GM21528 (cell line): Measurements from ENCODE around the gene FBXO40.

ENCODE experiments used
- ATAC-seq: cut with Tn5 transposase; IDR thresholded peaks from one replicate; pipeline ENCODE4 v1.9.1; 2021; ENCODE audit warnings: mild to moderate bottlenecking, moderate library complexity; ENCODE audit not compliant: unreplicated experiment, low FRiP score

The FBXO40 gene

DNA sequence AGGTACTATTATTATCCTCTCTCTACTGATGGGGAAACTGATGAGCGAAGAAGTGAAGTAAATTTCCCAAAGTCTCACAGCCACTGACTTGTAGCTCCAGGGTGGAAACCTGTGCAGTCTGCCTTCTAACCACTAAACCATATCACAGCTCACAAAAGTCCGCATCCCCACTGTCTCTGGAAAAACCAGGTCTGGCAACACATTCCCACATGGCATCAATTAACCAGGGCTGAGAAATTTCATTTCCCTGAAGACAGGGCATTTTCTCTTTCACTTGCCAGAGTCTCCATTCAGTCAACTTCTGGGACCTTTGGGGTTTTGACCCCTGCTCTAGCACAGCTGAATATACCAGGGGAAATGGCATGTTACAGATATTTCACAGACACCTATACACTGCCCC, 26.5 kb downstream of the FBXO40 start:
- ATAC-seq: no peak

DNA sequence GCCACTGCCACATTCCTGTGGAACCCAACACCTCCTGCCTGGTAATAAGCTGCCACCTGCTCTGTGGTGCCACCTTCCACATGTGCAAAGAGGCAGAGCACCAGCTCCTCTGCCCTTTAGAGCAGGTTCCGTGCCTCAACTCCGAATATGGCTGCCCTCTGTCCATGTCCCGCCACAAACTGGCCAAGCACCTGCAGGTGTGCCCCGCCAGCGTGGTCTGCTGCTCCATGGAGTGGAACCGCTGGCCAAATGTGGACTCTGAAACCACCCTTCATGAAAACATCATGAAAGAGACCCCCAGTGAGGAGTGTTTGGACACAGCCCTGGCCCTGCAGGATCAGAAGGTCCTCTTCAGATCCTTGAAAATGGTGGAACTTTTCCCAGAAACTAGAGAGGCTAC, 28.3 kb downstream of the FBXO40 start:
- no peak for ATAC-seq

DNA sequence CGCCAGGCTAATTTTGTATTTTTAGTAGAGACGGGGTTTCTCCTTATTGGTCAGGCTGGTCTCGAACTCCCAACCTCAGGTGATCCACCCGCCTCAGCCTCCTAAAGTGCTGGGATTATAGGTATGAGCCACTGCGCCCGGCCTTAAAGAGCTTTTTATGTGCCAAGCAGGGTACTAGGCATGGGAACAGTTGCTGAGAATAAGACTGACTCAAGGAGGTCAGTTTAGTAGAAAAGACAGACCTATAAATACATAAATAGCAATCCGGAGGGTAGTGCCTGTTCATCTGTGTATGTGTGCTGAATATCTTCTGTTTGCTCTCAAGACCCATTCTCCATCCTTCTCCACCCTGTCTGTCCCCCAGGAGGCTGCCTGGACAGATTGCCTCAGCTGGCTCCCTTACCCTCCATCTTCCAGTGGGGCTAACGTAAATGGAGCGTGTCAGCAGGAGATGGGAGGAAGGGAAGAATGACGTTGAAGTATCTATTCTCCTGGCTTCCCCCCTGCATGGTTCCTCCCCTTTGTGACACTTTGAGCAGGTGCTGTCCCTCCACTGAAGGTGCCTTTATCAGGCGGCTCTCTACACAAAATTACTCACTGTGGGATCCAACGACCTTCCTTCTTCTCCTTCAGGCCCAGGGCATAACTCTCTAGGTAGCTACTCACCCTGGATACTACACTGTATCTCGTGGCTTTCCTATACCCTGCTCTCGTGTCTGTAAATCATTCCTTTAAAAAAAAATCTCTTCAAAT, 31.1 kb downstream of the FBXO40 start:
- ATAC-seq: no peak

DNA sequence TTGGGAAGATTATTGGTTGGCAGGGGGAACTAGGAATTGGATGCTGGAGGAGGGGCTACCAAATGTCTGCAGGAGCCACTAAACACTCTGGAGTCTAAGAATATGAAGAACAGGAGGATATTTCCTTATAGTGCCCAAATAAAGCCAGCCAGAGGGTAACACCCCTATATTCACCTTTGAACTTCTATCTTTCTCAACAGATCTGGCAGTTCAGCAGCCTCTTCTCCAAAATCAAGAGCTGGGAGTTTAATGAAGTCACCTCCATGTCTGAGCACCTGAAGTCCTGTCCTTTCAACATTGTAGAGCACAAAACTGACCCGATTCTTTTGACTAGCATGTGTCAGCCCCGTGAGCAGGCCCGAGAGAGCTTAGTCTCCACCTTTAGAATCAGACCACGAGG, 33.3 kb downstream of the FBXO40 start:
- no peak for ATAC-seq

DNA sequence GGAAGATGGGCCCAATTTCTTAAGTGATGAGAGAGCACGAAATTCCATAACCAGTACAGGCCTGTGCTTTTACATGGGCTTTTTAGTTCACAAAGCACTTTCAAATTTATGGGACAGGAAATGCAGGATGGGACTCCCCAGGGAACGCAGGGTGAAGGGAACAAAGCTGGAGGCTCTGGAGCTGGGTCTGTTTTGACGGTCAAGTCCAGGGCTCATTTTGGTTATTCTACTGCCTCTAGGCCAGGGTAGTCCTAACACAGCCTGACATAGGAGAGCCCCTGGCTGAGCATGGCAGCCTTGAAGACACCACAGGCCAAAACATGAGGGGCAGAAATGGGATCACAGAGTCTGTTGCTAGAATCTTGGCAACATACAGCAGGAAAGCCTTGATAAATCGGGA, 34.0 kb downstream of the FBXO40 start:
- no peak for ATAC-seq

DNA sequence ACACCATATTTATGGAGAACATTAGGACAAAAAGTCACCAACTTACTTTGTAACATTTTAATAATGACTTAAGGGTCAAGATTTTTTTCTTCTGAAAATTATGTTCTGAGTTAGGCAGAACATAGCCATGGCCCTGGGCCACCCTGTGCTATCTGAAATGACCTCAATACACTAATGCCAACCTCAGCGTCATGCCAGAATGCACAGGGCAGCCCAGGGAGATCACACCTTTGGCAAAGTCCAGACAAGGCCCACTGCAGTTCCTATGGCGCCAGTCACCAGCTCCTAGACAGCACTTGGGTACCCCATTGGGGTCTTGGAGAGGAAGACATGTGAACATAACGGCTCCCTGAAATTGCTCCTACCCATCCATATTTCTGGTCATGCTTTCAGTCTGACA, 34.4 kb downstream of the FBXO40 start:
- no peak for ATAC-seq

DNA sequence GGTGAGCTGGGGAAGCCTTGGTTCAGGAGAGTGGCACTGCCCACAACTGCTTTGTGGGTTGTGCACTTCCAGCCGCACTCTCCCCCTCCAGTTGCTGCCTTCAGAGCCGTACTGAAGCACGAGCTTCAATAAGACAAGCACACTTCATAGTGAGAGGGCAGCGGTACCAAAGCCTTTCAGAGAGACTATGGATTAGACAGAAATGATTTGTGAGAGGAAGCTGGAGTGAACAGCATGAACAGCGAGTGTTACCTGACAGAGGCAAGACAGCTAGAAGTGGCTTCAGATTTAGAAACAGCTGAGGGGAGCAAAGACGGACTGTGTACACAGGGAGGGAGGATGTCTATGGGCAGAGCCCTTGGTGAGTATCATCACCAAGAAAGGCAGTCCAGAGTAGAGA, 36.4 kb downstream of the FBXO40 start:
- no peak for ATAC-seq

DNA sequence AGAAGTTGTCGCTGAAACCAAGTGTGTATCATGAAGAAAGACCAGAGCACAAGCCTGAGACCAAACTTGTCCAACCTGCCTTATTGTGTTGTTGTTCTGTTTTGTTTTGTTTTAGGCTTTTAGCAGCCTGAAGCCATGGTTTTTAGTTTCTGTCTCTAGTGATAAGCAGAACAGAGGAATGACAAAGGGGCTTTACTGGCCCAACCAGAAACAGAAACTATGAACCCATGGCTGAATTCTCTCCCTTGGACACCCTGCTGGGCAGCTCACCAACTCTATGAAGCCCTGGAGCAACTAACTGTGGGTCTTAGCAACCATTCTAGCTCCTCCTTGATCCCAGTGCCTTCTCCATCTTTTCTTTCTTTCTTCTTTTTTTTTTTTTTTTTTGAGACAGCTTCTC, 37.2 kb downstream of the FBXO40 start:
- no peak for ATAC-seq

DNA sequence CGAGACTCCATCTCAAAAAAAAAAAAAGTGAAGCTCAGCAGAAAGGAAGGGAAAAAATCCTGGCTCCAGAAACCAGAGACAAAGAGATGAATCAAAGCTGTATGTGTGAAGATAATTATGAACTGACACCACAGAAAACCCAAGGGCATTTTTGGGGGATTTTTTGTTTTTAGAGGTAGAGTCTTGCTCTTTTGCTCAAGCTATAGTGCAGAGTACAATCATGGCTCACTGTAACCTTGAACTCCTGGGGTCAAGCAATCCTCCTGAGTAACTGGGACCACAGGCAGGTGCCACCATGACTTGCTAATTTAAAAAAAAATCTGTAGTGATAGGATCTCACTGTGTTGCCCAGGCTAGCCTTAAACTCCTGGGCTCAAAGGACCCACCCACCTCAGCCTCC, 44.7 kb downstream of the FBXO40 start:
- ATAC-seq: no peak

DNA sequence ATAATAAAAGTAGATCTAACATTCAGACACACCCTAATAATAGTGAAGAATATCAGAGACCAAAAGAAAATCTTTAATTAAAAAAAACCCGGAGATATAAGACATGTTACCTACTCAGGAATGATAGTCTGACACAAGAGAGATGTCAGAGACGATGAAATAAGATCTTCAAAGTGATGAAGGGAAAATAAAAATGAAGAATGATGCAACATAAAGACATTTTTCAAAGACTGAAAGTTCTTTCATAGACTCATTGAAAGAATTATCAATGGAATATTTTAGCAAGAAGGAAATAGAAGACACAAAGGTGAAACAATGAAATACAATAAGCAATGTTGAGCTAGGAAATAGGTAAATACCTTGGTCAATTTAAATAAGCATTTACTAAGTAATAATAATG, 47.9 kb downstream of the FBXO40 start:
- no peak for ATAC-seq

DNA sequence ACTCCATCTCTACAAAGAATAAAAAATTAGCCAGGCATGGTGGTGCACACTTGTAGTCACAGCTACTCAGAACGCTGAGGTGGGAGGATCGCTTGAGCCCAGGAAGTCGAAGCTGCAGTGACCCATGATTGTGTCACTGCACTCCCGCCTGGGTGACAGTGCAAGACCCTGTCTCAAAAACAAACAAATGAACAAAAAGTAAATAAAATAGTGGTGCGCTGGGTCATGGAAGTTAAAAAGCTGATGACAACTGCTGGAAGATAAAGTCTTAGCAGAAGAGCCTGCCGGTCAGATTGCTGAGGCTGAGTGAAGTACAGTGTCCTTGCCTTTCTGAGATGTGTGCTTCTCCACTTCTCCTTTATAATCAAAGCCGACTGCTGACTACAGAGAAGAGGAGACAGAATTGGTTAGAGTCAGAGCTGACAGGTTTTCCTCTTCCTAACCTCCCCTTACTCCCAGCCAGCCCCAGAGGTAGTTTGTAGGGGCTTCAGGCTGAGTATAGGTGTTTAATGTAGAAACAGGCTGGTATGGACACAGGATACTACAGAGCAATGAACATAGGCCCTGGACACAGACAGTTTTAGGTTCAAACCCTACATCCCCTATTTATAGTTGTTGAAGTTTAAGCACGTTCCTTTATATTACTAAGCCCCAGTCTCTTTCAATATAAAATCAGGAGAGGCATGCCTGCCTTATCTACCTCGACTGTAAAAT, 49.6 kb downstream of the FBXO40 start:
- ATAC-seq: no peak

DNA sequence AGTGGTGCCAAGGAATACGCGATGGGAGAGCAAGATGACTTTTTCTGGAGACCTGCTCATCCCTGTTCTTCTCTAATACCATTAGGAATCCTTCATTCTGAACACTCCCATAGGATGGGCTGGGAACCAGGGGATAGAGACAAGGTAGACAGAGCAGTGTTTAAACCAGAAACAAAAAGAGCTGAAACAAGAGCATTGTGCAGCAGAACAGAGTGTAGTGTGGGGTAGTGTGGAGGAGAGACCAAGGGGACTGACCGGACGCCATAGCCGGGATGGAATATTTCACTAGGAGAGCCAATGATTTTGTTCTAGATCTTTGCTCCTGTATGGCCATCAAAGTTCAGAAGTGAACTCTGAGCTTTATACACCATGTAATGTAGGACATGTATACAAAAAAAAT, 51.9 kb downstream of the FBXO40 start:
- no peak for ATAC-seq

DNA sequence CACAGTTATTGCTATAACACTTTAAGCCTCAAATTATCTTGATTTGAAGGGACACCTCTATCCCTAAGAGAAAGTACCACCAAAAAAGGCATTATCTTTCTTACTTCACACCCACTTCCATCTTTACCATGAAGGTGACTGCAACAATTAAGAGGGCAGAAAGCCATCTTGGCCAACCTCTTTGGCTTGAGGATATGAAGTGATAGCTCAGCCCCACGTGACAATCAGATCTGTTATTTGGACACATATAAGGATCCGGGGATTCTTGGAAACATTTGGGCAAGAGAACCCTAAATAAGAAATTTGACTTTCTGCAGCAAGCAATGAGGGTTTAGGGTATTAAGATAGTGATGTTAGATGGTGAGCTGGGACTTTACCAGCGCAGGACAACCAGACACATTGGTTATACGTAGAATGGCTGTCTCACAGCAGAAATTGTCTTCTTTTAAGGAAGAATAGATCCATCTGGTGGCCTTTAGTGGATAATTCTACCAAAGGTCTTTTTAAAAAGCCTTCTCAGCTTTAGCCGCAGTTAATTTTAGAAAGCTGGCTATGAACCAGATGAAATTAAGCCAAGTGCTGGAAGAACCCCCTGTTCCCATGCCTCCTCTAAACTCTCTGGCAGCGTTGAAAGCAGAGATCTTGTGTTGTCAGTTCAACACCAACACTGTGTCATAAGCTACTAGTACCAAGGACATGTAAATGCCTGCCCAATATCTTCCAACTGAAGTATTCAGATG, 55.2 kb downstream of the FBXO40 start:
- ATAC-seq: no peak

DNA sequence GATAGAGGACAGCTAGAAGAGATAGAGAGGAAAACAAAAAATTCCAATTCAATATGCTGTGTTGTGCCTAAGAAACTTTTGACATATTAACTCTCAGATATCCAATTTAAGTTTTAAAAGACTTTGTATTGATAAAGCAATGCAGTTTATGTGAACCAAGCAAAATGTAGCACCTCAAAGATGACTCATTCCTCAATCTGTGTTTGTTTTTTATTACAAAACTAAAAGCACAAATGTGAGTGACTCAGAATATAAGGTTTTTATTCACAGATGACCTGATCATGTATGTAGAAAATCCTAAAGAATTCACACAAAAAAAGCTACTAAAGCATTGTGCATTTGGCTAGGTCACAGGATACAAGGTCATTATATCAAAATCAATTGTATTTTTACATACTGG, 56.5 kb downstream of the FBXO40 start:
- ATAC-seq: no peak

DNA sequence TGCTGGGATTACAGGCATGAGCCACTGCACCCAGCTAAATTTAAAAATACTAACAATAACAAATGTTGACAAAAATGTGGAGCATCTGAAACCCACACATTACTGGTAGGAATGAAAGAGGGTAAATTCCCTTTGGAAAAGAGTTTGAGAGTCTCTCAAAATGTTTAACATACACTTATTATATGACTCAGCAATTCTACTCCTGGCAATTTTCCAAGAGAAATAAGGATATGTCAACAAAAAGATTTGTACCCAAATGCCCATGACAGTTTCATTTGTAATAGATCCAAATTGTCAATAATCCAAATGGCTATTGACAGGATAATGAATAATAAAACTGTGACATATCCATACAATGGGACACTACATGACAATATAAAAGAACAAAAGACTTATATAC, 58.5 kb downstream of the FBXO40 start:
- ATAC-seq: no peak

DNA sequence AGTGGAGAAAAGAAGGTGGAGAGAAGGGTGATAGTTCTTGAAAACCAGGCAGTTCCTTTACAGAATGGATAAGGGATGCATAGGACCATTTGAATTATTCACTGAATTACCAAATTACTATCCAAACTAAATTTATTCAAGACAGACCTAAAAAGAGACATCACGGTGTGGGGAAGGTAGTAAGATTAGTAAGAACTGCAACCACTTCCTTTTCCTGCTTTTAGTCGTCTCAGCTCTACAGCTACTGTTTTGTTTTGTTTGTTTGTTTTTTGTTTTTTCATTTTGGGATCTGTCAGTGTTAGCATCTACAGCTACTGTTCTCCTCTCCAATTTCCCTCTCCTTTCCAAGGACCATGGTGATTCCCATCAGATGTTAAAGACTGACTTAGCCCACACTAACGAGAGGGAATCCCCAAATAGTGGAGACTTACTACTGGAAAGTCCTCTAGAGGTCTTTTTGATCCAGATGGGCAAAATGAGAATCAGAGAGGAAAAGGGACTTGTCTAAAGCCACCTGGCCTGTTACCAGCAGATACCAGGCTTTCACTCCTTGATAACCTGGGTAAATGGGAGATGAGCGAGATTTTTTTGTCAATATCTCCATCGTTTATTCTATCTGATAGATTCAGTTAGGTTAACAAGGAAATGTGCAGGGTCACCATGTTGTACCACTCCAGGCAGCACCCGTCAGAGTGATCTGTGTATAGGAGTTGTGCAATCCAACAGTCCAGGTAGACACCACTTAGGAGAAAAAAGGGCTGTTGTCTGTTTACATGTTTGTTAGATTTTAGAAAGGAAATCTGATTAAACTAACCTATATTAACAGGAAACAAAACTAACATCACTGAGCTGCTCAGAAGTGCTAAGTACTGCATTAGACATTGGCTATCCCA, 61.6 kb downstream of the FBXO40 start:
- peak; percentile 61 for ATAC-seq

DNA sequence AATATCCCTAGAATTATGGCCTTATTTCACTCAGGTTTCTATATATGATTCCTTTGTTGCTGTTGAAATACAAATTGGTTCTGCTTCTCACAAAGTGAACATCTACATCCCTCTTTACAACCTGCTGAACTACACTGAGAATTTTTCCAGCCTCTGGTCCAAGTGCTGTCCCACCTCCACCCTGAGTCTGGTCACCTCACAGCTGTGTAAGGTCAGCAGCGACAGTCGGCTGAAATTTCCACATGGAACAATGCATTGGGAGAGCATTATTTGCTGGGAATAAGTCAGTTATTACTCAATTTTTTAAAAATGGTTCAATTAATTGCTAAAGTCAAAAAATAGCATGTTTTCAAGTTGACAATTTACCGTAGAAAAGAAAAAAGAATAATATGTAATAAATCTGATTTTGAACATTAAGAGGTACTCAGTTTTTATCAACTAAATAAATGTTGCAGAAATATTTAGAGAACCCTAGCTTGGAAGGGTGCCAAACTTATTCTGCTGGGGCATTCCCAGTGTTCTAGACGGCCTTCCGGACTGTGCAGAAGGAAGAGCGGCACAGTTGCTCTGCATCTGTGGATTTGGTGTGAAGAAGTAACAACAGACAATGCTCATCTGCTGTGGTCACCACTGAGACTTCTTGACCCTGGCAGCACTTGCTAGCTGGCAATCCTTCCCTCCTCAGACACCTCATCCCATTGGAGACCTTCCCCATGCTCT, 65.7 kb downstream of the FBXO40 start:
- no peak for ATAC-seq

DNA sequence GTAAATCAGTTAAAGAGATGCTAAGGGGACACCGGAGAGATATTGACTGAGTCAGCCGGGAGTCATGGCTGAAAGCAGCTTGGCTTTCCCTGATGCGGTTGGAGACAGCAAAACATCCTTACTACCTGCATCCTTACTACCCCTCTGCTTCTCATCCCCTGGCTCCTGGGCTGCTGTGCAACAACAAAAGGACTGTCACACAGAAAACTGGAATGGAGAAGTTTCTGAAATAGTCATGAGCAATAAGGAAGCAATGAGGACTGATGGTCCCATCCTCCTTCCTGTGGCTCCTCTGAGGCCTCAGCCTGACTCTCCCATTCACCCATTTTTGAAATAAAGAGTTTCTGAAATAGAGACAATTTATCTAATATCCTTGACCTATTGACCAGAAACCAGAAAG, 66.4 kb downstream of the FBXO40 start:
- no peak for ATAC-seq

DNA sequence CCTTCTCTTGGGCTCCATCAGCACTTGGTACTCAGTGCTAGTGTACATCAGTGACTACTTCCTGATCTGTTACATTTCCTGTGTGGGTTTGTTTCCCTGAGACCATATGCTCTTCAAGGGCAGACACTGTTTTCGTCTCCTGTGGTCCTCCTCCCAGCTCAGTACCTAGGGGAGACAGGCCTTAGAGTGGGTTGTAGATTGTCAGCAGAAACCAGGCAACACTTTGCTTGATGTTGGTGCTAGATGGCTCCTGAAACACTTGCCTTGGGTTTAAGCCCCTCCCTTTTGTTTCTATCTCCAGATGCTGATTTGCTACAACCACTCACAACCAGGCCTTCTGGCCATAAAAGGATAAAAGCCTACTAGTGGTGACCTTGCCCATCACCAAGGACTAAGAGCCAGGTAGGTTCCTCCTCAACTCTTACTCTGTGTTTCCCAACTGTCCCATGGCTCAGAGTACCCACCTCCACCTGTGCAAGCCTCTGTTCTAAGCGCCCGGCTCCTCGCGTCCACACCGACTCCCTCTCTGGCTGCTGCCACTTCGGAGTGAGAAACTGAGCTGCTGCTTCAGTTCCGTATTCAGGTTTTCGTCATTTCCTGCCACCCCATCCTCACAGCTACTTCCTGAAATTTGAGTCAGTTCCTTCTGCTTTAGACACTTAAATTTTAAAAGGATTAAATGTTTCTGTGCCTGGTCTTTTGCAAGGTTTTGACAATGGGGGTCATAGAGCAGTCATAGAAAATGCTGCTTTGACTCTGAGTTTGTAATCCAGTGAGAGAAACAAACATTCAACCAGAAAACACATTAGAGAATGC, 67.4 kb downstream of the FBXO40 start, which contains the start of gene HCLS1:
HCLS1 (minus strand) TSS at position 548 of the 816 bp plus-strand sequence. CDS start 2,556 bp downstream, outside the sequence.
- peak; percentile 84 for ATAC-seq
